Activated T-cell treated with anti-CD3 and anti-CD28 coated beads for 1 hour (primary cell): ENCODE data around the gene SLC35D2.
A peak's percentile ranks its signal among the peaks of the same experiment; 100 is the strongest.
"Not testable (repeated sequence)": the region's sequence is repeated elsewhere in the genome, so short reads cannot be mapped to it uniquely, and the experiment has no call there.

Source experiments
- DNase-seq: peaks from one replicate; pipeline ENCODE4 v3.0.0-alpha.2; 2020; ENCODE audit warnings: low read depth

The SLC35D2 gene

GRCh38 chr9:96360976-96361375, 22.5 kb downstream of the SLC35D2 start:
- DNase-seq, result no peak

- not testable (repeated sequence) for DNase-seq
These were observed 23.0 kb downstream of the SLC35D2 start for GRCh38 chr9:96360523-96360922.

- DNase-seq, result no peak
These were observed 32.6 kb downstream of the SLC35D2 start for GRCh38 chr9:96350866-96351265.

- no peak for DNase-seq
These were observed 35.2 kb downstream of the SLC35D2 start for GRCh38 chr9:96348261-96348660.

- no peak for DNase-seq
These were observed 38.0 kb downstream of the SLC35D2 start for GRCh38 chr9:96345551-96345950.

GRCh38 chr9:96344458-96345180, 38.9 kb downstream of the SLC35D2 start:
- no peak for DNase-seq

GRCh38 chr9:96343515-96344360, 39.8 kb downstream of the SLC35D2 start:
- no peak for DNase-seq

GRCh38 chr9:96342571-96343245, 40.8 kb downstream of the SLC35D2 start:
- DNase-seq, result no peak

GRCh38 chr9:96340707-96341106, 42.8 kb downstream of the SLC35D2 start:
- DNase-seq, result no peak

GRCh38 chr9:96338299-96338698, 45.2 kb downstream of the SLC35D2 start:
- no peak for DNase-seq

GRCh38 chr9:96333958-96334357, 49.6 kb downstream of the SLC35D2 start:
- DNase-seq, result no peak

GRCh38 chr9:96331236-96331947, 52.1 kb downstream of the SLC35D2 start:
- DNase-seq, result no peak

- peak; percentile 14 for DNase-seq
These were observed 55.7 kb downstream of the SLC35D2 start for GRCh38 chr9:96327694-96328352.

- no peak for DNase-seq
These were observed 60.3 kb downstream of the SLC35D2 start for GRCh38 chr9:96323169-96323568.

- not testable (repeated sequence) for DNase-seq
These were observed 60.8 kb downstream of the SLC35D2 start for GRCh38 chr9:96322736-96323135.

- DNase-seq, result not testable (repeated sequence)
These were observed 61.3 kb downstream of the SLC35D2 start for GRCh38 chr9:96322210-96322609.

GRCh38 chr9:96321515-96321914, 62.0 kb downstream of the SLC35D2 start:
- DNase-seq, result no peak

- DNase-seq, result no peak
These were observed 62.7 kb downstream of the SLC35D2 start for GRCh38 chr9:96320749-96321280.

- no peak for DNase-seq
These were observed 64.5 kb downstream of the SLC35D2 start for GRCh38 chr9:96318921-96319565.

- peak; percentile 40 for DNase-seq
These were observed 66.1 kb downstream of the SLC35D2 start for GRCh38 chr9:96317335-96317980.
